Diencephalon (tissue), 1 donor: ENCODE data around the gene PTGS2. TPM values are rescaled to one million over a fixed set of nuclear protein-coding genes. Genes with fewer than 3 reads are reported as not detected.

Source experiments
- total RNA-seq: library from RNA; depleted of rRNA; stranded (reverse); fragments of >200 nt; gene quantifications from one replicate; pipeline ENCODE4 v1.2.3, GENCODE V29; 2014

PTGS2 gene
- 1.6 TPM for total RNA-seq

DNA sequence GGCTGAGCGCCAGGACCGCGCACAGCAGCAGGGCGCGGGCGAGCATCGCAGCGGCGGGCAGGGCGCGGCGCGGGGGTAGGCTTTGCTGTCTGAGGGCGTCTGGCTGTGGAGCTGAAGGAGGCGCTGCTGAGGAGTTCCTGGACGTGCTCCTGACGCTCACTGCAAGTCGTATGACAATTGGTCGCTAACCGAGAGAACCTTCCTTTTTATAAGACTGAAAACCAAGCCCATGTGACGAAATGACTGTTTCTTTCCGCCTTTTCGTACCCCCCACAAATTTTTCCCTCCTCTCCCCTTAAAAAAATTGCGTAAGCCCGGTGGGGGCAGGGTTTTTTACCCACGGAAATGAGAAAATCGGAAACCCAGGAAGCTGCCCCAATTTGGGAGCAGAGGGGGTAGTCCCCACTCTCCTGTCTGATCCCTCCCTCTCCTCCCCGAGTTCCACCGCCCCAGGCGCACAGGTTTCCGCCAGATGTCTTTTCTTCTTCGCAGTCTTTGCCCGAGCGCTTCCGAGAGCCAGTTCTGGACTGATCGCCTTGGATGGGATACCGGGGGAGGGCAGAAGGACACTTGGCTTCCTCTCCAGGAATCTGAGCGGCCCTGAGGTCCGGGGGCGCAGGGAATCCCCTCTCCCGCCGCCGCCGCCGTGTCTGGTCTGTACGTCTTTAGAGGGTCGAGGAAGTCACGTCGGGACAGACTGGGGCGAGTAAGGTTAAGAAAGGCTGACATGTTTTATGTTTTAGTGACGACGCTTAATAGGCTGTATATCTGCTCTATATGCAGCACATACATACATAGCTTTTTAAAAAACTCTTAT is at the start of gene PTGS2:
TSS of gene PTGS2 (minus strand) at position 179 of the 817 bp plus-strand sequence. CDS start at position 46, 133 bp downstream.

Other genes starting within 250 kb of the PTGS2 start
- gene PDC, start 219.3 kb downstream of the PTGS2 start, total RNA-seq, result not detected
- 2.5 TPM for gene PLA2G4A, start 148.5 kb upstream of the PTGS2 start, total RNA-seq